GM21515 (cell line): ENCODE data around the gene DLK1.

Experiments used
- ATAC-seq: cut with Tn5 transposase; IDR thresholded peaks from one replicate; pipeline ENCODE4 v1.9.1; 2021; ENCODE audit not compliant: unreplicated experiment

Gene DLK1

GRCh38 chr14:100713705-100714104 lies 13.0 kb upstream of the DLK1 start:
- ATAC-seq, result no peak

GRCh38 chr14:100714258-100714892 lies 12.3 kb upstream of the DLK1 start:
- ATAC-seq, result no peak

GRCh38 chr14:100715332-100715731 lies 11.4 kb upstream of the DLK1 start:
- no peak for ATAC-seq

GRCh38 chr14:100715803-100716202 lies 10.9 kb upstream of the DLK1 start:
- ATAC-seq, result no peak

GRCh38 chr14:100717386-100717785 lies 9.3 kb upstream of the DLK1 start:
- no peak for ATAC-seq

GRCh38 chr14:100719976-100720520 lies 6.6 kb upstream of the DLK1 start:
- no peak for ATAC-seq

GRCh38 chr14:100721568-100721967 lies 5.1 kb upstream of the DLK1 start:
- no peak for ATAC-seq

- ATAC-seq, result no peak
These were observed 4.3 kb upstream of the DLK1 start for GRCh38 chr14:100722367-100722766.

GRCh38 chr14:100723135-100723829 lies 3.4 kb upstream of the DLK1 start:
- no peak for ATAC-seq

- no peak for ATAC-seq
These were observed 2.8 kb upstream of the DLK1 start for GRCh38 chr14:100723830-100724437.

- no peak for ATAC-seq
These were observed 2.2 kb upstream of the DLK1 start for GRCh38 chr14:100724536-100724935.

- no peak for ATAC-seq
These were observed 905 bp upstream of the DLK1 start for GRCh38 chr14:100725587-100726387.

- ATAC-seq, result no peak
These were observed 587 bp downstream of the DLK1 start for GRCh38 chr14:100727086-100727872.

- no peak for ATAC-seq
These were observed 1.2 kb downstream of the DLK1 start for GRCh38 chr14:100727873-100728240.

GRCh38 chr14:100728962-100729361 lies 2.3 kb downstream of the DLK1 start:
- ATAC-seq, result no peak

- ATAC-seq, result no peak
These were observed 3.3 kb downstream of the DLK1 start for GRCh38 chr14:100729982-100730381.

GRCh38 chr14:100730581-100730980 lies 3.9 kb downstream of the DLK1 start:
- ATAC-seq, result no peak

GRCh38 chr14:100731011-100731670 lies 4.4 kb downstream of the DLK1 start:
- ATAC-seq, result no peak

GRCh38 chr14:100731846-100732765 lies 5.4 kb downstream of the DLK1 start:
- ATAC-seq, result no peak
